LNCaP clone FGC (cell line): ENCODE measurements around the gene FAM234A.

Source experiments
- DNase-seq: peaks from one replicate; pipeline ENCODE4 v3.0.0-alpha.2; 2011; ENCODE audit warnings: low read depth
- H3K4me3 ChIP-seq: 2 replicates; pipeline ENCODE4 v1.5.1; 2011; ENCODE audit warnings: mild to moderate bottlenecking, low read depth, low read length, control low read depth
- TF ChIP-seq, protein P1 (sequence below): IDR thresholded peaks from 2 replicates; pipeline ENCODE4 v1.5.1; 2012; ENCODE audit warnings: mild to moderate bottlenecking; ENCODE audit not compliant: control insufficient read depth, insufficient read depth; ENCODE audit errors: extremely low read depth

The FAM234A gene

DNA sequence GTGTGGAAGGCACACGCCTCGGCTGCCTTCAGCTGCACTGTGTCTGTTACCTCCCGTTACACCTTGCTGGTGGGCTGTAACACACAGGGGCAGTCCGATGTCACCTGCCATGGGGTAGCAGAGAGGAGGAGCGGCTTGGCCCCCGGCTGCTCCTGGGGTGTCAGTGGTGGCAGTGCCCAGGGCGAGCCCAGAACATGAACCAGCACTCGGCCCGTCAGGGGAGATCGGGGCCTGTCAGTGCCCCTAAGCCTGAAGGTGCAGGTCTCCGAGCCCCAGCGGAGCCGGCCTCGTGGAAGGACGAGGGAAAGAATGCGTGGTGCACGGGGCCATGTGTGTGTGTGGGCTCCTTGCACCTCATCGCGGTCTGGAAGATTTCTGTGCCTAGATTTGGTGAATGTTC lies 25.7 kb downstream of the FAM234A start:
- H3K4me3 ChIP-seq = no peak overlapping the region
- TF ChIP-seq, protein P1, sequence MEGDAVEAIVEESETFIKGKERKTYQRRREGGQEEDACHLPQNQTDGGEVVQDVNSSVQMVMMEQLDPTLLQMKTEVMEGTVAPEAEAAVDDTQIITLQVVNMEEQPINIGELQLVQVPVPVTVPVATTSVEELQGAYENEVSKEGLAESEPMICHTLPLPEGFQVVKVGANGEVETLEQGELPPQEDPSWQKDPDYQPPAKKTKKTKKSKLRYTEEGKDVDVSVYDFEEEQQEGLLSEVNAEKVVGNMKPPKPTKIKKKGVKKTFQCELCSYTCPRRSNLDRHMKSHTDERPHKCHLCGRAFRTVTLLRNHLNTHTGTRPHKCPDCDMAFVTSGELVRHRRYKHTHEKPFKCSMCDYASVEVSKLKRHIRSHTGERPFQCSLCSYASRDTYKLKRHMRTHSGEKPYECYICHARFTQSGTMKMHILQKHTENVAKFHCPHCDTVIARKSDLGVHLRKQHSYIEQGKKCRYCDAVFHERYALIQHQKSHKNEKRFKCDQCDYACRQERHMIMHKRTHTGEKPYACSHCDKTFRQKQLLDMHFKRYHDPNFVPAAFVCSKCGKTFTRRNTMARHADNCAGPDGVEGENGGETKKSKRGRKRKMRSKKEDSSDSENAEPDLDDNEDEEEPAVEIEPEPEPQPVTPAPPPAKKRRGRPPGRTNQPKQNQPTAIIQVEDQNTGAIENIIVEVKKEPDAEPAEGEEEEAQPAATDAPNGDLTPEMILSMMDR = no peak
- no peak for DNase-seq

DNA sequence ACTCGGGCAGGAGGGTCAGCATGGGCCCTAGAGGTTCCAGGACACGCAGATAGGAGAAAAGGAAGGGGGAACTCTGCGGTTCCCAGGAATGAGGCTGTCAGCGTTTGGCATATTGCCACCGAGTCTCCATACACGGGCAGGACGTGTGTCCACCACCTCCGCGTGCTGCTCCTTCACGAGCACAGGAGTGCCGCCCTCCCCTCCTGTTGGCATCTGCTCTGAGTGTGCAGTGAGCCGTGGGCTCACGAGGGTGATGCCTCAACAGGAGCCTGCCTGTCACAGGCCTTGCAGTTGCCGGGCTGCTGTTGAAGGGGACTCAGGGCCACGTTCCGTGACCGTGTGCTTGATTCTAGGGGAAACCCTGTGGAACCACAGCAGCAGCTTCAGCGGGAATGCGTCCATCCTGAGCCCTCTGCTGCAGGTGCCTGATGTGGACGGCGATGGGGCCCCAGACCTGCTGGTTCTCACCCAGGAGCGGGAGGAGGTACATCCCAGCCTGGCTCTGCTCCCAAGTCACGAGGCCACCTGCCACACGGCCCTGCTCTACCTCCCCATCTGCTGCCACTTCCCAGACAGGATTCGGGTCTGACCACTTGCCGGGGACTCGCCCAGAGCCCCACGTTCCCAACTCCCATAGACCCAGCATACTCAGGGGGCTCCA lies 26.5 kb downstream of the FAM234A start:
- TF ChIP-seq, protein P1 = no peak
- DNase-seq = no peak
- no peak overlapping the region for H3K4me3 ChIP-seq

GRCh38 chr16:262121-262745 lies 27.6 kb downstream of the FAM234A start:
- H3K4me3 ChIP-seq = no peak overlapping the region
- TF ChIP-seq, protein P1 = no peak
- DNase-seq = no peak

- TF ChIP-seq, protein P1 = no peak
- DNase-seq = no peak
- H3K4me3 ChIP-seq = no peak overlapping the region
Measured at GRCh38 chr16:263182-263774, 28.7 kb downstream of the FAM234A start.

DNA sequence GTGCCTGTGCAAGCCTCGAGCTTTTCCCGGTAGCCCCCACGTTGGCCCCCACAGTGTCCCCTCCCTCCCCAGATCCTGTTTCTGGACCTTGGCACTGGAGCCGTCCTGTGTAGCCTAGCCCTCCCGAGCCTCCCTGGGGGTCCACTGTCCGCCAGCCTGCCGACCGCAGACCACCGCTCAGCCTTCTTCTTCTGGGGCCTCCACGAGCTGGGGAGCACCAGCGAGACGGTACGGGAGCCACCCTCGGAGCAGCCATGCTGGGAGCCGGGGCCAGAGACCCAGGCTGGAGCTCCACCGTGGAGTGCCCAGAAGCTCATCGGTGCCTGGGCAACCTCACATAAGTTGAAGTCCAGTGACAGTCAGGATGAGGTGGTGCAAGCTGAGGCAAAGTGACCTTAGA lies 29.3 kb downstream of the FAM234A start:
- DNase-seq = no peak
- no peak overlapping the region for H3K4me3 ChIP-seq
- TF ChIP-seq, protein P1 = no peak

DNA sequence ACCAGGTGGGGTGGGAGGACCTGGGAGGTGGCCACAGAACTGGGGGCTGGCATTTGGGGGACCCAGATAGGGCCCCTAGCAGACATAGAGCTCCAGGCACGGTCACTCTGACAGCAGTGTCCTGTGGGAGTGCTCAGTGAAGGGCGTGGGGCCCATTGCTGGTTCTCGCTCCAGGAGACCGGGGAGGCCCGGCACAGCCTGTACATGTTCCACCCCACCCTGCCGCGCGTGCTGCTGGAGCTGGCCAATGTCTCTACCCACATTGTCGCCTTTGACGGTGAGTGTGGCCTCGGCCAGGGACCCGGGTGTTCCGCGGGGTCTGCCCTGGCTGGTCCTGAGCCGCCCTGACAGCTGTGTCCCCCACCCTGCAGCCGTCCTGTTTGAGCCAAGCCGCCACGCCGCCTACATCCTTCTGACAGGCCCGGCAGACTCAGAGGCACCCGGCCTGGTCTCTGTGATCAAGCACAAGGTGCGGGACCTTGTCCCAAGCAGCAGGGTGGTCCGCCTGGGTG lies 29.9 kb downstream of the FAM234A start:
- H3K4me3 ChIP-seq = no peak overlapping the region
- TF ChIP-seq, protein P1 = no peak
- no peak for DNase-seq
